Trophoblast cell (in vitro differentiated cells and primary cell): ENCODE data around the gene MAVS.
A peak's percentile ranks its signal among the peaks of the same experiment; 100 is the strongest.

Source experiments
- DNase-seq, 2 donors: peaks; one replicate each; pipeline ENCODE4 v3.0.0-alpha.2; 2016
- H2AFZ ChIP-seq: 2 replicates; pipeline ENCODE4 v1.6.1; 2013; ENCODE audit warnings: low read length, moderate library complexity, mild to moderate bottlenecking; ENCODE audit not compliant: insufficient read depth, poor library complexity
- H2AK5ac ChIP-seq: 2 replicates; pipeline ENCODE4 v1.6.1; 2013; ENCODE audit warnings: mild to moderate bottlenecking, low read length
- H2BK120ac ChIP-seq: 2 replicates; pipeline ENCODE4 v1.6.1; 2013; ENCODE audit warnings: low read length, mild to moderate bottlenecking, moderate library complexity; ENCODE audit not compliant: insufficient read depth, poor library complexity
- H2BK12ac ChIP-seq: 2 replicates; pipeline ENCODE4 v1.6.1; 2013; ENCODE audit warnings: mild to moderate bottlenecking, low read length, moderate library complexity
- H2BK5ac ChIP-seq: 2 replicates; pipeline ENCODE4 v1.6.1; 2013; ENCODE audit warnings: low read length, low read depth, moderate library complexity, mild to moderate bottlenecking; ENCODE audit not compliant: poor library complexity
- H3K14ac ChIP-seq: 2 replicates; pipeline ENCODE4 v1.6.1; 2013; ENCODE audit warnings: mild to moderate bottlenecking, low read length
- H3K18ac ChIP-seq: 2 replicates; pipeline ENCODE4 v1.6.1; 2013; ENCODE audit warnings: mild to moderate bottlenecking, low read length
- H3K23ac ChIP-seq: 2 replicates; pipeline ENCODE4 v1.6.1; 2013; ENCODE audit warnings: low read length
- H3K27ac ChIP-seq: 2 replicates; pipeline ENCODE4 v1.5.1; 2013; ENCODE audit warnings: low read depth, mild to moderate bottlenecking, inconsistent platforms, low read length, moderate library complexity
- H3K27me3 ChIP-seq: 2 replicates; pipeline ENCODE4 v1.6.1; 2013; ENCODE audit warnings: inconsistent platforms, mild to moderate bottlenecking, low read length, moderate library complexity; ENCODE audit not compliant: insufficient read depth
- H3K36me3 ChIP-seq, 2 experiments: 1 replicate in 1 of 2; 2 replicates in 1 of 2; pipeline ENCODE4 v1.6.1; 2013; ENCODE audit warnings: low read length in 2 of 2, mild to moderate bottlenecking in 2 of 2, moderate library complexity in 1 of 2; ENCODE audit not compliant: insufficient read depth in 2 of 2, control insufficient read depth in 1 of 2
- H3K4ac ChIP-seq: 2 replicates; pipeline ENCODE4 v1.6.1; 2013; ENCODE audit warnings: low read depth, mild to moderate bottlenecking, low read length, moderate library complexity
- H3K4me1 ChIP-seq, 2 experiments: 1 replicate in 1 of 2; 2 replicates in 1 of 2; pipeline ENCODE4 v1.6.1; 2013; ENCODE audit warnings: low read length in 2 of 2, mild to moderate bottlenecking in 2 of 2, moderate library complexity in 1 of 2; ENCODE audit not compliant: insufficient read depth in 2 of 2, control insufficient read depth in 1 of 2
- H3K4me2 ChIP-seq: 2 replicates; pipeline ENCODE4 v1.6.1; 2013; ENCODE audit warnings: inconsistent platforms, mild to moderate bottlenecking, low read length, moderate library complexity
- H3K4me3 ChIP-seq: 2 replicates; pipeline ENCODE4 v1.5.1; 2013; ENCODE audit warnings: mild to moderate bottlenecking, low read depth, low read length, inconsistent platforms
- H3K79me1 ChIP-seq: one replicate; pipeline ENCODE4 v1.6.1; 2013; ENCODE audit warnings: low read length
- H3K79me2 ChIP-seq: 2 replicates; pipeline ENCODE4 v1.6.1; 2013; ENCODE audit warnings: low read length, mild to moderate bottlenecking; ENCODE audit not compliant: control insufficient read depth, insufficient read depth, poor library complexity
- H3K9ac ChIP-seq: 2 replicates; pipeline ENCODE4 v1.6.1; 2013; ENCODE audit warnings: mild to moderate bottlenecking, low read length
- H3K9me3 ChIP-seq: 2 replicates; pipeline ENCODE4 v1.6.1; 2013; ENCODE audit warnings: low read depth, mild to moderate bottlenecking, control low read depth, inconsistent platforms, low read length; ENCODE audit not compliant: insufficient read depth
- H4K12ac ChIP-seq: 2 replicates; pipeline ENCODE4 v1.6.1; 2013; ENCODE audit warnings: low read depth, mild to moderate bottlenecking, low read length, moderate library complexity
- H4K8ac ChIP-seq: 2 replicates; pipeline ENCODE4 v1.6.1; 2013; ENCODE audit warnings: low read depth, mild to moderate bottlenecking, low read length, moderate library complexity
- H4K91ac ChIP-seq: one replicate; pipeline ENCODE4 v1.6.1; 2013; ENCODE audit warnings: low read depth, mild to moderate bottlenecking, low read length, moderate library complexity
- WGBS: extraction: QIAGEN DNeasy Blood & Tissue Kit; methylation state at CpG from one replicate; pipeline ENCODE4 v1.1.7; 2013; ENCODE audit warnings: missing lambda C conversion rate; ENCODE audit not compliant: insufficient read length, insufficient coverage; ENCODE audit errors: extremely low coverage; 5-methylcytosine and 5-hydroxymethylcytosine counted together

Gene MAVS

DNA sequence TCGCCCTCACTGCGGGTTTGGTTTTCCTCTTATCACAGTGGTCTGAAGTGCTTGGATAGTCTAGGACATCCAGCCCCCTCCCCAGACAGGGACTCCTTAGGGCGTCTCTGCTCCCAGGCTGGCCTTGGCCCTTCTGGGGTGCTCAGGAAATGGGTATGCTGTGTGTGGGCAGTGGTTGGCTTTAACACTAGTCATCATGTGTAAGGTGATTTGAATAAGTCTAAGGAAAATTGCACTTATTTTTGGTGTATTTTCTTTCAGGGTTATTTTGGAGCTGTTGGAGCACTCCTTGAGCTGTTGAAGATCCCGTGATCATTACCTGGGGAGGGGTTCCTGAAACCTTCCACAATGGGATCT lies 76.3 kb downstream of the MAVS start:
- no CpG with 5 or more reads among the region's 4 CpGs for WGBS

GRCh38 chr20:3923818-3924217 lies 77.2 kb downstream of the MAVS start:
- Histone ChIP-seq H4K8ac (no peak overlapping the region), H4K12ac (no peak overlapping the region), H2AK5ac (no peak overlapping the region), H3K4me1 (peaks cover 2 to 5% of the 10 kb centered on the region in 2 experiments), H3K27me3 (no peaks in the 10 kb centered on the region), H3K18ac (no peak overlapping the region), H2BK120ac (no peak overlapping the region), H2AFZ (no peak overlapping the region), H3K14ac (no peak overlapping the region), H3K79me2 (no peaks in the 10 kb centered on the region), H2BK12ac (no peak overlapping the region), H3K4me3 (no peak overlapping the region), H3K4me2 (no peak overlapping the region), H3K4ac (no peak overlapping the region), H3K9me3 (peaks cover 2% of the 10 kb centered on the region), H3K79me1 (no peaks in the 10 kb centered on the region), H2BK5ac (no peak overlapping the region), H3K9ac (no peak overlapping the region), H3K27ac (no peak overlapping the region), H4K91ac (no peak overlapping the region), H3K23ac (no peak overlapping the region), H3K36me3 (peaks cover 27 to 42% of the 10 kb centered on the region in 2 experiments)
- no peak for DNase-seq
- no CpG with 5 or more reads among the region's 2 CpGs for WGBS

More for the DNA sequence above, 76.3 kb downstream of the MAVS start:
- no peak overlapping the region for H3K4ac ChIP-seq
- no peak overlapping the region for H2BK120ac ChIP-seq
- DNase-seq = no peak
- H3K9me3 ChIP-seq = peaks cover 2% of the 10 kb centered on the region
- H2AFZ ChIP-seq = no peak overlapping the region
- no peak overlapping the region for H4K12ac ChIP-seq
- H3K27ac ChIP-seq = no peak overlapping the region
- no peak overlapping the region for H2BK5ac ChIP-seq
- no peak overlapping the region for H3K4me3 ChIP-seq
- no peak overlapping the region for H3K9ac ChIP-seq
- H2AK5ac ChIP-seq = no peak overlapping the region
- H3K23ac ChIP-seq = no peak overlapping the region
- no peak overlapping the region for H4K91ac ChIP-seq
- no peaks in the 10 kb centered on the region for H3K27me3 ChIP-seq
- no peak overlapping the region for H3K18ac ChIP-seq
- no peak overlapping the region for H2BK12ac ChIP-seq
- peaks cover 2 to 5% of the 10 kb centered on the region in 2 experiments for H3K4me1 ChIP-seq
- H4K8ac ChIP-seq = no peak overlapping the region
- H3K14ac ChIP-seq = no peak overlapping the region
- H3K36me3 ChIP-seq = peaks cover 30 to 47% of the 10 kb centered on the region in 2 experiments
- no peaks in the 10 kb centered on the region for H3K79me2 ChIP-seq
- no peaks in the 10 kb centered on the region for H3K79me1 ChIP-seq
- H3K4me2 ChIP-seq = no peak overlapping the region

DNA sequence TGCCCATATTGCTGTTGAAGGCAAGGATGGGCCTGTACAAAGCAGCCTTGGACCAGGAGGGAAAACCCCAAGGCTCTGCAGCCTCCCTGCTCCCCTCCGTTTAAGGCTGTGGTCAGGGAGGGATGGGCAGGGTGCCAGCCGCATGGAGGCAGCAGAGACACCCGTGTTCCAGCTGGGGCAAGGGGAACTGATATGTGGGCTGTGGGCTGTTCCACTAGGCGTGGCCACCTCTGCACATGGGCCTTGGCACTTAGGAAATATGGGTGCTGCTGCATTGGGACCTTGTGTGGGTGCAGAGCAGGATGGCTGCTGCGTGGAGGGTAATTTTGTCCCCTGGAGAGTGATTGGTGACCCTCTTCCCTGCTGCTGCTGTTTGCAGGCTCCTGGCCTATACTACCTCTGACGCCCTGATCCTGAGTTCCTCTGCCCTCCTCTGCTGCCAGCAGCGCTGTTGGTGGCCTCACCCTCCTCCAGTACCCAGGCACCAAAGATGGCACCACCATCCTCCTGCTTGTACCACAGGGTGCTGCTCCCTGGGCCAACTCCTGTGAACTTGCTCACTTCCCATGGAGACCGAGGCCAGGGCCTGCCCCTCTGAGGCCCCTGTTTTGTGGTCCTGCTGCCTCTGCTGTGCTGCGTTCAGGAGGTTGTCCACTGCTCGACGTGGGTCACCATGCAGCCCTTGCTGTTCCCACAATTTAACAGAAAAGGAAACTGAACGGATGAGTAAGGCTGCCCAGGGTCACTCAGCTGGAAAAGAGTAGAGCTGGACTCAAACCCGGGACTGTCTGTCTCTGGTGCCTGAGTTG lies 77.9 kb downstream of the MAVS start:
- H3K4ac ChIP-seq = no peak overlapping the region
- H3K4me3 ChIP-seq = no peak overlapping the region
- H3K27me3 ChIP-seq = no peaks in the 10 kb centered on the region
- H3K4me2 ChIP-seq = no peak overlapping the region
- H3K9ac ChIP-seq = no peak overlapping the region
- H3K4me1 ChIP-seq = peaks cover 2 to 5% of the 10 kb centered on the region in 2 experiments
- H3K18ac ChIP-seq = peak overlapping the region; percentile 14
- peaks cover 2% of the 10 kb centered on the region for H3K9me3 ChIP-seq
- no peak overlapping the region for H2AK5ac ChIP-seq
- no CpG with 5 or more reads among the region's 13 CpGs for WGBS
- no peaks in the 10 kb centered on the region for H3K79me2 ChIP-seq
- H2BK12ac ChIP-seq = no peak overlapping the region
- no peaks in the 10 kb centered on the region for H3K79me1 ChIP-seq
- no peak overlapping the region for H3K14ac ChIP-seq
- DNase-seq = no peak
- H3K36me3 ChIP-seq = peaks cover 25 to 40% of the 10 kb centered on the region in 2 experiments
- no peak overlapping the region for H4K91ac ChIP-seq
- no peak overlapping the region for H2BK120ac ChIP-seq
- H2AFZ ChIP-seq = no peak overlapping the region
- H4K8ac ChIP-seq = no peak overlapping the region
- H4K12ac ChIP-seq = no peak overlapping the region
- H2BK5ac ChIP-seq = no peak overlapping the region
- no peak overlapping the region for H3K27ac ChIP-seq
- H3K23ac ChIP-seq = no peak overlapping the region

- no peak overlapping the region for H3K9ac ChIP-seq
- peaks cover 2% of the 10 kb centered on the region for H3K9me3 ChIP-seq
- H3K27ac ChIP-seq = no peak overlapping the region
- no peak overlapping the region for H3K18ac ChIP-seq
- no peak overlapping the region for H2AK5ac ChIP-seq
- H3K4me1 ChIP-seq = peaks cover 2 to 5% of the 10 kb centered on the region in 2 experiments
- WGBS = no CpG with 5 or more reads among the region's 11 CpGs
- H3K14ac ChIP-seq = no peak overlapping the region
- no peak overlapping the region for H2BK12ac ChIP-seq
- H3K23ac ChIP-seq = no peak overlapping the region
- H3K79me2 ChIP-seq = no peaks in the 10 kb centered on the region
- no peak overlapping the region for H2AFZ ChIP-seq
- H4K91ac ChIP-seq = no peak overlapping the region
- no peaks in the 10 kb centered on the region for H3K79me1 ChIP-seq
- no peak overlapping the region for H4K8ac ChIP-seq
- DNase-seq = no peak
- no peaks in the 10 kb centered on the region for H3K27me3 ChIP-seq
- no peak overlapping the region for H3K4me3 ChIP-seq
- H2BK120ac ChIP-seq = no peak overlapping the region
- no peak overlapping the region for H4K12ac ChIP-seq
- no peak overlapping the region for H2BK5ac ChIP-seq
- no peak overlapping the region for H3K4me2 ChIP-seq
- H3K36me3 ChIP-seq = peaks cover 25 to 40% of the 10 kb centered on the region in 2 experiments
- no peak overlapping the region for H3K4ac ChIP-seq
Measured at GRCh38 chr20:3925113-3925695, 78.6 kb downstream of the MAVS start.
